A549 (cell line): ENCODE measurements around the gene SCT. TPM values are rescaled to one million over a fixed set of nuclear protein-coding genes. Genes with fewer than 3 reads are reported as not detected.
A peak's percentile ranks its signal among the peaks of the same experiment; 100 is the strongest.

ENCODE experiments used
- ATAC-seq, 2 experiments: fragments of 200-7000 bp in 1 of 2; fragments of >200 bp in 1 of 2; cut with Nextera tagmentation in 1 of 2; cut with Tn5 transposase in 1 of 2; 3 replicates each; pipeline versions ENCODE4 v1.8.0 to v1.9.1; 2018 to 2020; ENCODE audit warnings: mild to moderate bottlenecking in 1 of 2, moderate library complexity in 1 of 2
- CTCF ChIA-PET: fragments of 300-600 bp; sonication (Branson Sonifier 250); formaldehyde crosslinking; extraction: SDS; loops from one replicate; lab custom pipeline; 2021; ENCODE audit warnings: antibody characterized with exemption, inconsistent platforms; lab: Yijun Ruan, JAX
- POLR2A ChIA-PET: fragments of 350-600 bp; formaldehyde crosslinking; extraction: SDS; loops from one replicate; lab custom pipeline; 2021; ENCODE audit warnings: antibody characterized with exemption, inconsistent platforms; lab: Yijun Ruan, JAX
- DNase-seq, 2 experiments: peaks; one replicate each; pipeline versions ENCODE4 v3.0.0 to v3.0.0-alpha.2; 2011 to 2016; ENCODE audit warnings: low read depth in 1 of 2, low spot score in 1 of 2
- FAIRE-seq: peaks from 2 replicates; lab custom pipeline; 2011; peaks lifted over from hg19 to GRCh38; lab: Jason Lieb, UNC
- H3K27ac ChIP-seq, 2 experiments: fragments of >200 bp; sonication (Bioruptor Twin); formaldehyde crosslinking; 3 replicates each; pipeline ENCODE4 v1.5.1; 2016 to 2017
- H3K4me1 ChIP-seq: fragments of >200 bp; sonication (Bioruptor Twin); formaldehyde crosslinking; 3 replicates; pipeline ENCODE4 v1.6.1; 2016
- H3K4me2 ChIP-seq: fragments of >200 bp; sonication (Bioruptor Twin); formaldehyde crosslinking; 3 replicates; pipeline ENCODE4 v1.6.1; 2016
- H3K4me3 ChIP-seq: fragments of >200 bp; sonication (Bioruptor Twin); formaldehyde crosslinking; 3 replicates; pipeline ENCODE4 v1.5.1; 2016
- H3K9me3 ChIP-seq: fragments of >200 bp; sonication (Bioruptor Twin); formaldehyde crosslinking; 3 replicates; pipeline ENCODE4 v1.6.1; 2016
- CBX8 ChIP-seq: fragments of 200-600 bp; sonication (generic); IDR thresholded peaks from 2 replicates; pipeline ENCODE4 v1.6.1; 2016
- HDAC2 ChIP-seq: fragments of 200-600 bp; sonication (generic); IDR thresholded peaks from 2 replicates; pipeline ENCODE4 v1.6.1; 2016
- HOXB13 ChIP-seq: fragments of 250-450 bp; sonication (Bioruptor Pico); IDR thresholded peaks from 2 replicates; pipeline ENCODE4 v1.5.0; 2020; ENCODE audit warnings: low read depth, mild to moderate bottlenecking, moderate library complexity
- MAFK ChIP-seq: fragments of 450-650 bp; IDR thresholded peaks from 2 replicates; pipeline ENCODE4 v1.6.1; 2014; ENCODE audit not compliant: partially characterized antibody
- MYC ChIP-seq: IDR thresholded peaks from 2 replicates; pipeline ENCODE4 v1.6.1; 2012; ENCODE audit warnings: mild to moderate bottlenecking, inconsistent platforms, low read length, improper control_type of control experiment, borderline replicate concordance
- NPAS2 ChIP-seq: fragments of 250-450 bp; sonication (Bioruptor Pico); IDR thresholded peaks from 2 replicates; pipeline ENCODE4 v1.8.0; 2022; ENCODE audit warnings: mild to moderate bottlenecking, moderate library complexity, borderline replicate concordance
- NR3C1 ChIP-seq: fragments of >200 bp; sonication (Bioruptor Twin); formaldehyde crosslinking; IDR thresholded peaks from 3 replicates; pipeline ENCODE4 v1.6.1; 2017
- SMC3 ChIP-seq: fragments of >200 bp; sonication (Bioruptor Twin); formaldehyde crosslinking; IDR thresholded peaks from 3 replicates; pipeline ENCODE4 v1.6.1; 2018; ENCODE audit warnings: inconsistent platforms
- ZC3H11A ChIP-seq: fragments of 450-650 bp; IDR thresholded peaks from 2 replicates; pipeline ENCODE4 v1.6.1; 2014; ENCODE audit warnings: antibody characterized with exemption, mild to moderate bottlenecking
- WGBS: methylation state at CpG from one replicate; pipeline ENCODE4 v1.1.6; 2017; ENCODE audit errors: missing lambda C conversion rate; 5-methylcytosine and 5-hydroxymethylcytosine counted together
- polyA plus RNA-seq, 4 experiments: library from polyadenylated mRNA; depleted of rRNA in 3 of 4; stranded (reverse); fragments of >200 nt; fragmentation: RNase III in 1 of 4; extraction: RNeasy Plus Mini Kit Qiagen cat#74134 plus additional on column Dnase treatment in 1 of 4; gene quantifications; 2 replicates in 3 of 4; 3 replicates in 1 of 4; pipeline ENCODE4 v1.2.3, GENCODE V29; 2011 to 2017
- TF ChIP-seq, protein P1 (sequence below): fragments of >200 bp; sonication (Bioruptor Twin); formaldehyde crosslinking; IDR thresholded peaks from 3 replicates; pipeline ENCODE4 v1.6.1; 2016
- TF ChIP-seq, protein P2 (sequence below): fragments of 250-450 bp; sonication (Bioruptor Pico); IDR thresholded peaks from 2 replicates; pipeline ENCODE4 v1.5.0; 2020; ENCODE audit warnings: low read depth, mild to moderate bottlenecking, moderate library complexity

The SCT gene
- polyA plus RNA-seq, 2 of the 4 experiments (the other 2 are of a cell fraction) = not detected

- TF ChIP-seq ZC3H11A (no peak), SMC3 (no peak)
These were observed 25.3 kb downstream of the SCT start (continued) for GRCh38 chr11:601573-602245.

DNA sequence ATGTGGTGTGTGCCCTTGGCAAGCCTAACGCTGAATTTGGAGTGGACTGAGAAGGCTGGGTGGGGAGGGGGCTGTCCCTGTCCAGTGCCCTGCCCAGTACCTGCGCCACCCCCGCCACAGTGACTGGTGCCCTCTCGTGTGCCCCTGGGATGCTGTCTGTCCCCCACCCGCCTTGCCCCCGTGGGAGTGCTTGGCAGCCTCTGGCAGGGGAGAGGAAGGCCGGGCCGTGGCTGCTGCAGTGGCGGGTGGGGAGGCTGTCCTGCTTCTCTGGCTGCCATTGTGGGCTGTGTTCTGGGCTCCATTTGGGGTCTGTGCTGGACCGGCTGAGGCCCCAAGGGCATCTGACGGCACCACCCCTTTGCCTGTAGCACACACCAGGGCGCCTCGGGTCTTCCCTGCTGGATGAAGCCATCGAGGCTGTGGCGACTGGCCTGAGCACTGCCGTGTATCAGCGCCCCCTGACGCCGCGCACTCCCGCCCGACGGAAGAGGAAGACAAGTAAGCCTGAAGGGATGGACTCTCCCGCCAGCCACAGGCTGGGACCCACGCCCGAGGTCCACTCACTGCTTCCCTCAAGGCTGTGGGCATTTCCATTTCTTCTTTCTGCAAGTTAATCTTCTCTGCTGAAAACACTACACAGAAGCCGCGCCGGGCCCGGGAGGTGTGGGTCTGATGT lies 28.8 kb downstream of the SCT start:
- no peak overlapping the region for H3K27ac ChIP-seq
- FAIRE-seq (no peak), ATAC-seq (no peak)

DNA sequence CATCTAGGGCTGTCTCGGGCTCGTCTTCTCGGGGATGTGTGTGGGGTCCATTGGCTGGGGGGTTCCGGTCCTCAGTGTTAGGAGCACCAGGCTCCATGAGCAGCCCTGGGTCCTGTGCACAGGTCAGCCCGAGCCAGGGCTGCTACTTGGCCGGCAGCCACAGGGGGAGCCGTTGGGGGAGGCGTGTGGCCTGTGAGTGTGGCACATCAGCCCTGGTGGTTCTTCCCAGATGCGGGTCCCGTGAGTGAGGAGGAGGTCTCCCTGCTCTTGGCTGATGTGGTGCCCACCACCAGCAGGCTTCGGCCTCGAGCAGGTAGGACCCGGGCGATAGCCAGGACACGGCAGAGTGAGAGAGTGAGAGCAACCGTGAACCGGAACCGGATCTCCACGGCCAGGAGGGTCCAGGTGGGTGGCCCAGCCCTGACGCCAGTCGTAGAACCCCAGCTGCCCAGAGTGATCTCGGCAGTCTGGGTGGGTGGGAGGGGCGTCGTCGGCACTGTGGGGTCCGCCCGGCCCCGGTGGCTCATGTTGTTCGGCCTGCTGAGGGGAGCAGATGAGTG lies 29.7 kb downstream of the SCT start:
- 92% methylated on average over 23 of the region's 29 CpGs for WGBS
- H3K4me3 ChIP-seq = no peak overlapping the region
- DNase-seq (no peak), ATAC-seq (peak; percentile 76 to 79; a peak in 5 of 6 replicates), FAIRE-seq (no peak)
- TF ChIP-seq, protein P1, sequence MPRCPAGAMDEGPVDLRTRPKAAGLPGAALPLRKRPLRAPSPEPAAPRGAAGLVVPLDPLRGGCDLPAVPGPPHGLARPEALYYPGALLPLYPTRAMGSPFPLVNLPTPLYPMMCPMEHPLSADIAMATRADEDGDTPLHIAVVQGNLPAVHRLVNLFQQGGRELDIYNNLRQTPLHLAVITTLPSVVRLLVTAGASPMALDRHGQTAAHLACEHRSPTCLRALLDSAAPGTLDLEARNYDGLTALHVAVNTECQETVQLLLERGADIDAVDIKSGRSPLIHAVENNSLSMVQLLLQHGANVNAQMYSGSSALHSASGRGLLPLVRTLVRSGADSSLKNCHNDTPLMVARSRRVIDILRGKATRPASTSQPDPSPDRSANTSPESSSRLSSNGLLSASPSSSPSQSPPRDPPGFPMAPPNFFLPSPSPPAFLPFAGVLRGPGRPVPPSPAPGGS = no peak
- TF ChIP-seq NPAS2 (CRISPR knock-in tag) (no peak), MAFK (no peak), CBX8 (no peak), NR3C1 (no peak), HDAC2 (no peak), MYC (no peak)
- ChIA-PET POLR2A (no interaction called here), CTCF (interaction anchor here (1.4 kb wide), 1 partner anchor 8 kb away, joined by 3 read pairs; no protein-coding TSS in a partner anchor)
- H3K9me3 ChIP-seq = no peaks in the 10 kb centered on the region
- peaks cover 7% of the 10 kb centered on the region; the same call in 2 of the 3 replicates for H3K4me1 ChIP-seq
- H3K27ac ChIP-seq = no peak overlapping the region
- H3K4me2 ChIP-seq = no peak overlapping the region

More for the DNA sequence above, 28.8 kb downstream of the SCT start:
- ChIA-PET CTCF (no interaction called here), POLR2A (no interaction called here)
- Histone ChIP-seq H3K9me3 (no peaks in the 10 kb centered on the region), H3K4me3 (no peak overlapping the region), H3K4me1 (peaks cover 7% of the 10 kb centered on the region; the same call in 2 of the 3 replicates), H3K4me2 (no peak overlapping the region)
- no peak for DNase-seq
- 97% methylated on average over 19 of the region's 30 CpGs for WGBS
- no peak for TF ChIP-seq HOXB13 (CRISPR knock-in tag)

- POLR2A ChIA-PET = no interaction called here
- ATAC-seq = no peak
- DNase-seq = no peak
- FAIRE-seq = no peak
- Histone ChIP-seq H3K27ac (no peak overlapping the region), H3K4me2 (no peak overlapping the region), H3K9me3 (no peaks in the 10 kb centered on the region), H3K4me3 (no peak overlapping the region), H3K4me1 (peaks cover 7% of the 10 kb centered on the region; the same call in 2 of the 3 replicates)
- CTCF ChIA-PET = interaction anchor here (1.0 to 2.3 kb wide), 3 partner anchors 9 to 78 kb away, joined by 3 to 5 read pairs (median 3); no protein-coding TSS in a partner anchor
- TF ChIP-seq MYC = no peak
- WGBS = 86% methylated on average over 10 of the region's 10 CpGs
These were observed 30.6 kb downstream of the SCT start for GRCh38 chr11:596374-596773.

DNA sequence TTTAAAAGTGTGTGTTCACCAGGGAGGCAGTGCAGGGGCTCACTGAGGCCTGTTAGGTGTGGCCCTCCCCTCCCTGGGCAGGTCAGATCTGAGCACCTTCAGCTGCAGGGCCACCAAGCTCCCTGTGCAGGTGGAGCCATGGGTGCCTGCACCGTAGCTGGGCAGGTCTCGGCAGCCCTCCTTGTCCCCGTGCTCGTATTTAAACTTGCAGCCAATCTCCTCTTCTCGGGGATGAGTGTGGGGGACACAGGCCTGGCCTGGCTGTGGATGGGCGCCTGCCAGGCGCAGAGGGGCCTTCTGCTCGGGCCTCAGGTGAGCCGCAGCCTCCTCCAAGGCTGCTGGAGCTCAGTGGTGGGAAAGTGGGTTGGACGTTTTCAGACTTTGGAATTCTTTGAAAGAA lies 31.6 kb downstream of the SCT start:
- WGBS = 85% methylated on average over 10 of the region's 10 CpGs
- Histone ChIP-seq H3K27ac (no peak overlapping the region), H3K4me2 (no peak overlapping the region), H3K9me3 (no peaks in the 10 kb centered on the region), H3K4me1 (peaks cover 7% of the 10 kb centered on the region; the same call in 2 of the 3 replicates)
- DNase-seq = no peak
- no peak for FAIRE-seq
- POLR2A ChIA-PET = no interaction called here
- TF ChIP-seq, protein P2, sequence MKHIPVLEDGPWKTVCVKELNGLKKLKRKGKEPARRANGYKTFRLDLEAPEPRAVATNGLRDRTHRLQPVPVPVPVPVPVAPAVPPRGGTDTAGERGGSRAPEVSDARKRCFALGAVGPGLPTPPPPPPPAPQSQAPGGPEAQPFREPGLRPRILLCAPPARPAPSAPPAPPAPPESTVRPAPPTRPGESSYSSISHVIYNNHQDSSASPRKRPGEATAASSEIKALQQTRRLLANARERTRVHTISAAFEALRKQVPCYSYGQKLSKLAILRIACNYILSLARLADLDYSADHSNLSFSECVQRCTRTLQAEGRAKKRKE = no peak
- TF ChIP-seq, all 56 proteins: peak for 0
- CTCF ChIA-PET = interaction anchor here (2.3 kb wide), 1 partner anchor 77 kb away, joined by 5 read pairs; no protein-coding TSS in a partner anchor
- no peak for ATAC-seq
- no peak overlapping the region for H3K4me3 ChIP-seq
